HG03558 (cell line): ENCODE measurements around the gene POMZP3.
"Not testable (repeated sequence)": the region's sequence is repeated elsewhere in the genome, so short reads cannot be mapped to it uniquely, and the experiment has no call there.

Experiments used
- ATAC-seq: cut with Tn5 transposase; IDR thresholded peaks from one replicate; pipeline ENCODE4 v1.9.1; 2021; ENCODE audit warnings: moderate number of reproducible peaks; ENCODE audit not compliant: unreplicated experiment; ENCODE audit errors: extremely low read depth

Gene POMZP3

GRCh38 chr7:76591033-76591432 lies 36.0 kb downstream of the POMZP3 start:
- not testable (repeated sequence) for ATAC-seq

GRCh38 chr7:76588586-76588985 lies 38.5 kb downstream of the POMZP3 start:
- not testable (repeated sequence) for ATAC-seq

GRCh38 chr7:76586585-76587315 lies 40.3 kb downstream of the POMZP3 start:
- not testable (repeated sequence) for ATAC-seq

- not testable (repeated sequence) for ATAC-seq
Measured at GRCh38 chr7:76583636-76584281, 43.3 kb downstream of the POMZP3 start.

- ATAC-seq, result not testable (repeated sequence)
Measured at GRCh38 chr7:76582848-76583631, 44.0 kb downstream of the POMZP3 start.

- not testable (repeated sequence) for ATAC-seq
Measured at GRCh38 chr7:76575919-76576655, 51.0 kb downstream of the POMZP3 start.

- ATAC-seq, result not testable (repeated sequence)
Measured at GRCh38 chr7:76575431-76575830, 51.6 kb downstream of the POMZP3 start.

GRCh38 chr7:76572296-76572695 lies 54.8 kb downstream of the POMZP3 start:
- not testable (repeated sequence) for ATAC-seq

GRCh38 chr7:76570324-76570775 lies 56.7 kb downstream of the POMZP3 start:
- not testable (repeated sequence) for ATAC-seq

GRCh38 chr7:76568742-76569141 lies 58.3 kb downstream of the POMZP3 start:
- not testable (repeated sequence) for ATAC-seq

- ATAC-seq, result not testable (repeated sequence)
Measured at GRCh38 chr7:76567753-76568152, 59.3 kb downstream of the POMZP3 start.

GRCh38 chr7:76567311-76567710 lies 59.8 kb downstream of the POMZP3 start:
- not testable (repeated sequence) for ATAC-seq

- ATAC-seq, result not testable (repeated sequence)
Measured at GRCh38 chr7:76565001-76565400, 62.1 kb downstream of the POMZP3 start.

GRCh38 chr7:76561342-76561741 lies 65.7 kb downstream of the POMZP3 start:
- ATAC-seq, result not testable (repeated sequence)

GRCh38 chr7:76560157-76560556 lies 66.9 kb downstream of the POMZP3 start:
- not testable (repeated sequence) for ATAC-seq
